A549 treated with AZD9567 at 1 μM for 4 hours (cell line): ENCODE data around the gene UNKL. TPM values are rescaled to one million over a fixed set of nuclear protein-coding genes. Genes with fewer than 3 reads are reported as not detected.

Experiments
- total RNA-seq: library from RNA; stranded (reverse); fragments of 200-300 nt; extraction: Qiagen RNA extraction; gene quantifications from 5 replicates; pipeline ENCODE4 v1.2.3, GENCODE V29; 2022; ENCODE audit not compliant: insufficient read depth

The UNKL gene
- 21.2 to 32.6 TPM (median 27.6 TPM) in 5 replicates for total RNA-seq

GRCh38 chr16:1414532-1415260 lies at the start of gene UNKL:
Gene UNKL, minus strand, starts transcription at chr16:1414704. Its CDS starts 13 bp downstream, at chr16:1414691.

GRCh38 chr16:1443980-1444729 lies 29.7 kb upstream of the UNKL start, which contains the start of gene CCDC154:
Gene CCDC154, minus strand, starts transcription at chr16:1444556. Its CDS starts 234 bp downstream, at chr16:1444322.

GRCh38 chr16:1430759-1431496 lies 16.4 kb upstream of the UNKL start, which contains the start of gene PERCC1:
Gene PERCC1, plus strand, starts transcription at chr16:1431078. Its CDS starts 1,516 bp downstream, at chr16:1432594.

GRCh38 chr16:1351582-1352362 lies 62.7 kb downstream of the UNKL start, which contains the start of the genes GNPTG and TSR3:
Gene GNPTG, plus strand, starts transcription at chr16:1351931. Its CDS starts 35 bp downstream, at chr16:1351966.
Gene TSR3, minus strand, starts transcription at chr16:1351878. Its CDS starts 74 bp downstream, at chr16:1351804.

GRCh38 chr16:1333149-1333812 lies 81.2 kb downstream of the UNKL start, which contains the start of gene BAIAP3:
Gene BAIAP3, plus strand, starts transcription at chr16:1333645. Its CDS starts 4,905 bp downstream, at chr16:1338550.

Other genes starting within 250 kb of the UNKL start
- 0.09 TPM in 1 of 5 replicates, not detected in the others for gene TPSG1, start 189.4 kb downstream of the UNKL start, total RNA-seq
- gene TPSB2, start 184.5 kb downstream of the UNKL start, total RNA-seq, result 0.06 to 0.07 TPM in 2 of 5 replicates, not detected in the others
- gene TPSAB1, start 174.0 kb downstream of the UNKL start, total RNA-seq, result 0.07 to 0.13 TPM in 2 of 5 replicates, not detected in the others
- gene TPSD1, start 158.6 kb downstream of the UNKL start, total RNA-seq, result not detected in 5 replicates
- gene UBE2I, start 105.1 kb downstream of the UNKL start, total RNA-seq, result 159 to 274 TPM (median 175 TPM) in 5 replicates
- 0.98 to 2.9 TPM (median 1.5 TPM) in 5 replicates for gene BAIAP3, start 81.1 kb downstream of the UNKL start, total RNA-seq
- 59.3 to 92.9 TPM (median 87.3 TPM) in 5 replicates for gene TSR3, start 62.8 kb downstream of the UNKL start, total RNA-seq
- 35.0 to 37.5 TPM (median 36.2 TPM) in 5 replicates for gene GNPTG, start 62.8 kb downstream of the UNKL start, total RNA-seq
- gene UQCC4, start 6.0 kb upstream of the UNKL start, total RNA-seq, result 33.8 to 41.3 TPM (median 40.0 TPM) in 5 replicates
- not detected in 5 replicates for gene PERCC1, start 16.4 kb upstream of the UNKL start, total RNA-seq
- gene CCDC154, start 29.9 kb upstream of the UNKL start, total RNA-seq, result 0.34 to 0.41 TPM (median 0.38 TPM) in 4 of 5 replicates, not detected in the other
- 29.4 to 77.2 TPM (median 76.2 TPM) in 5 replicates for gene CLCN7, start 60.3 kb upstream of the UNKL start, total RNA-seq
- not detected in 5 replicates for gene PTX4, start 74.2 kb upstream of the UNKL start, total RNA-seq
- gene TELO2, start 78.7 kb upstream of the UNKL start, total RNA-seq, result 30.9 to 51.8 TPM (median 48.4 TPM) in 5 replicates
- 0.05 to 0.07 TPM (median 0.06 TPM) in 4 of 5 replicates, not detected in the other for gene TMEM204, start 119.0 kb upstream of the UNKL start, total RNA-seq
- 5.4 to 9.4 TPM (median 8.5 TPM) in 5 replicates for gene IFT140, start 197.4 kb upstream of the UNKL start, total RNA-seq
- gene CRAMP1, start 197.7 kb upstream of the UNKL start, total RNA-seq, result 10.3 to 19.6 TPM (median 16.7 TPM) in 5 replicates